Activated CD4-positive, alpha-beta T cell treated with anti-CD3 and anti-CD28 coated beads, Interleukin-2, amount 10 ng/mL, durations not matched to agents 24 days and 14 days (primary cell): ENCODE measurements around the gene TULP4. TPM values are rescaled to one million over a fixed set of nuclear protein-coding genes. Genes with fewer than 3 reads are reported as not detected.
"Not testable (repeated sequence)": the region's sequence is repeated elsewhere in the genome, so short reads cannot be mapped to it uniquely, and the experiment has no call there.

Experiments
- DNase-seq: peaks from one replicate; pipeline ENCODE4 v3.0.0; 2022
- H3K27ac Mint-ChIP-seq: one replicate; pipeline ENCODE4 v1.8.0; 2022; ENCODE audit warnings: mild to moderate bottlenecking, mixed read lengths
- H3K27me3 Mint-ChIP-seq: one replicate; pipeline ENCODE4 v1.8.0; 2022; ENCODE audit warnings: mixed read lengths
- H3K36me3 Mint-ChIP-seq: one replicate; pipeline ENCODE4 v1.8.0; 2022; ENCODE audit warnings: low read depth, mild to moderate bottlenecking, mixed read lengths
- H3K4me1 Mint-ChIP-seq: one replicate; pipeline ENCODE4 v1.8.0; 2021; ENCODE audit warnings: mixed read lengths
- H3K4me3 Mint-ChIP-seq: one replicate; pipeline ENCODE4 v1.8.0; 2022; ENCODE audit warnings: mild to moderate bottlenecking, moderate library complexity, mixed read lengths
- H3K9me3 Mint-ChIP-seq: one replicate; pipeline ENCODE4 v1.8.0; 2021; ENCODE audit warnings: mixed read lengths
- intact Hi-C: fragments of 100-400 bp; cut with micrococcal nuclease; formaldehyde crosslinking; loops from one replicate; pipeline ENCODE4 v1.15.1; 2023
- total RNA-seq: library from RNA; stranded (reverse); gene quantifications from 2 replicates; pipeline ENCODE4 v1.2.3, GENCODE V29; 2022

Gene TULP4
- total RNA-seq, 1 donor from 2014 or later = 23.9 TPM

- Mint-ChIP-seq H3K27ac (no peak overlapping the region), H3K27me3 (no peaks in the 10 kb centered on the region), H3K4me1 (no peaks in the 10 kb centered on the region), H3K36me3 (peaks cover 3% of the 10 kb centered on the region), H3K4me3 (no peak overlapping the region), H3K9me3 (peaks cover 8% of the 10 kb centered on the region)
- intact Hi-C loops = loop anchor here (5.0 kb wide), 1 partner anchor 165 kb away; no protein-coding TSS in a partner anchor
- no peak for DNase-seq
Measured at GRCh38 chr6:158387578-158387977, 75.3 kb downstream of the TULP4 start.

- Mint-ChIP-seq H3K4me1 (no peaks in the 10 kb centered on the region), H3K4me3 (no peak overlapping the region), H3K36me3 (peaks cover 4% of the 10 kb centered on the region), H3K27me3 (no peaks in the 10 kb centered on the region), H3K27ac (no peak overlapping the region), H3K9me3 (peaks cover 11% of the 10 kb centered on the region)
- no peak for DNase-seq
- intact Hi-C loops = loop anchor here (5.0 kb wide), 1 partner anchor 166 kb away; no protein-coding TSS in a partner anchor
Measured at GRCh38 chr6:158388727-158389126, 76.5 kb downstream of the TULP4 start.

GRCh38 chr6:158389193-158389919 lies 77.1 kb downstream of the TULP4 start:
- H3K4me1 Mint-ChIP-seq = no peaks in the 10 kb centered on the region
- H3K27me3 Mint-ChIP-seq = no peaks in the 10 kb centered on the region
- H3K4me3 Mint-ChIP-seq = no peak overlapping the region
- no peak for DNase-seq
- H3K36me3 Mint-ChIP-seq = peaks cover 10% of the 10 kb centered on the region
- H3K9me3 Mint-ChIP-seq = peaks cover 17% of the 10 kb centered on the region
- intact Hi-C loops = loop anchor here (5.0 kb wide), 1 partner anchor 167 kb away; no protein-coding TSS in a partner anchor
- H3K27ac Mint-ChIP-seq = no peak overlapping the region

- no peak for DNase-seq
- Mint-ChIP-seq H3K27ac (no peak overlapping the region), H3K36me3 (peaks cover 10% of the 10 kb centered on the region), H3K4me3 (no peak overlapping the region), H3K4me1 (no peaks in the 10 kb centered on the region), H3K27me3 (no peaks in the 10 kb centered on the region), H3K9me3 (peaks cover 17% of the 10 kb centered on the region)
- intact Hi-C loops = no loop called here
Measured at GRCh38 chr6:158391276-158391675, 79.0 kb downstream of the TULP4 start.

GRCh38 chr6:158391977-158392376 lies 79.7 kb downstream of the TULP4 start:
- H3K27me3 Mint-ChIP-seq, DNase-seq, H3K4me3 Mint-ChIP-seq, H3K4me1 Mint-ChIP-seq, intact Hi-C loops, H3K27ac Mint-ChIP-seq: not testable (repeated sequence)
- peaks cover 10% of the 10 kb centered on the region for H3K36me3 Mint-ChIP-seq
- H3K9me3 Mint-ChIP-seq = peaks cover 17% of the 10 kb centered on the region

GRCh38 chr6:158396136-158396535 lies 83.9 kb downstream of the TULP4 start:
- intact Hi-C loops = no loop called here
- DNase-seq = no peak
- H3K4me1 Mint-ChIP-seq = no peaks in the 10 kb centered on the region
- peaks cover 10% of the 10 kb centered on the region for H3K36me3 Mint-ChIP-seq
- no peak overlapping the region for H3K4me3 Mint-ChIP-seq
- no peaks in the 10 kb centered on the region for H3K27me3 Mint-ChIP-seq
- no peak overlapping the region for H3K27ac Mint-ChIP-seq
- peaks cover 17% of the 10 kb centered on the region for H3K9me3 Mint-ChIP-seq

GRCh38 chr6:158397578-158397977 lies 85.3 kb downstream of the TULP4 start:
- Mint-ChIP-seq H3K9me3 (peaks cover 9% of the 10 kb centered on the region), H3K4me1 (no peaks in the 10 kb centered on the region), H3K27me3 (no peaks in the 10 kb centered on the region), H3K4me3 (no peak overlapping the region), H3K27ac (no peak overlapping the region), H3K36me3 (peaks cover 7% of the 10 kb centered on the region)
- intact Hi-C loops = no loop called here
- DNase-seq = no peak

GRCh38 chr6:158398252-158399024 lies 86.2 kb downstream of the TULP4 start:
- no peaks in the 10 kb centered on the region for H3K27me3 Mint-ChIP-seq
- intact Hi-C loops = no loop called here
- H3K4me3 Mint-ChIP-seq = no peak overlapping the region
- DNase-seq = no peak
- H3K27ac Mint-ChIP-seq = no peak overlapping the region
- no peaks in the 10 kb centered on the region for H3K4me1 Mint-ChIP-seq
- H3K36me3 Mint-ChIP-seq = peaks cover 7% of the 10 kb centered on the region
- H3K9me3 Mint-ChIP-seq = peaks cover 7% of the 10 kb centered on the region

- H3K9me3 Mint-ChIP-seq = peaks cover 2% of the 10 kb centered on the region
- intact Hi-C loops = no loop called here
- no peaks in the 10 kb centered on the region for H3K27me3 Mint-ChIP-seq
- no peak overlapping the region for H3K4me3 Mint-ChIP-seq
- H3K4me1 Mint-ChIP-seq = no peaks in the 10 kb centered on the region
- peaks cover 2% of the 10 kb centered on the region for H3K36me3 Mint-ChIP-seq
- no peak overlapping the region for H3K27ac Mint-ChIP-seq
- DNase-seq = no peak
Measured at GRCh38 chr6:158399040-158399700, 86.9 kb downstream of the TULP4 start.

- Mint-ChIP-seq H3K36me3 (no peaks in the 10 kb centered on the region), H3K4me1 (no peaks in the 10 kb centered on the region), H3K4me3 (no peak overlapping the region), H3K9me3 (no peaks in the 10 kb centered on the region), H3K27ac (no peak overlapping the region), H3K27me3 (no peaks in the 10 kb centered on the region)
- intact Hi-C loops = no loop called here
- DNase-seq = no peak
Measured at GRCh38 chr6:158402184-158402583, 89.9 kb downstream of the TULP4 start.

GRCh38 chr6:158405321-158405831 lies 93.1 kb downstream of the TULP4 start:
- intact Hi-C loops, H3K27ac Mint-ChIP-seq, H3K9me3 Mint-ChIP-seq, H3K36me3 Mint-ChIP-seq, H3K27me3 Mint-ChIP-seq, DNase-seq, H3K4me1 Mint-ChIP-seq, H3K4me3 Mint-ChIP-seq: not testable (repeated sequence)

- intact Hi-C loops = no loop called here
- Mint-ChIP-seq H3K27ac (no peak overlapping the region), H3K9me3 (no peaks in the 10 kb centered on the region), H3K27me3 (no peaks in the 10 kb centered on the region), H3K36me3 (no peaks in the 10 kb centered on the region), H3K4me1 (no peaks in the 10 kb centered on the region), H3K4me3 (no peak overlapping the region)
- DNase-seq = no peak
Measured at GRCh38 chr6:158405933-158406332, 93.7 kb downstream of the TULP4 start.

GRCh38 chr6:158406736-158407135 lies 94.5 kb downstream of the TULP4 start:
- DNase-seq = no peak
- H3K27me3 Mint-ChIP-seq = no peaks in the 10 kb centered on the region
- H3K36me3 Mint-ChIP-seq = no peaks in the 10 kb centered on the region
- H3K27ac Mint-ChIP-seq = no peak overlapping the region
- no peaks in the 10 kb centered on the region for H3K9me3 Mint-ChIP-seq
- intact Hi-C loops = no loop called here
- H3K4me3 Mint-ChIP-seq = no peak overlapping the region
- no peaks in the 10 kb centered on the region for H3K4me1 Mint-ChIP-seq

- Mint-ChIP-seq H3K4me3 (no peak overlapping the region), H3K36me3 (no peaks in the 10 kb centered on the region), H3K27ac (no peak overlapping the region), H3K9me3 (no peaks in the 10 kb centered on the region), H3K4me1 (no peaks in the 10 kb centered on the region), H3K27me3 (no peaks in the 10 kb centered on the region)
- intact Hi-C loops = no loop called here
- DNase-seq = no peak
Measured at GRCh38 chr6:158408013-158408412, 95.7 kb downstream of the TULP4 start.
